ENCODE data around the gene ERC1.

ERC1 gene

GRCh38 chr12:1439201-1439600 is 448.2 kb downstream of the ERC1 start:
- DNase-seq (ENCODE audit: low read depth) = no peak
- no peak overlapping the region for H3K4me3 ChIP-seq (ENCODE audit: low read depth, low read length)

- DNase-seq (ENCODE audit: low read depth) = no peak
- H3K4me3 ChIP-seq (ENCODE audit: low read depth, low read length) = no peak overlapping the region
Observed at GRCh38 chr12:1439687-1440086, 448.7 kb downstream of the ERC1 start.

- peak; percentile 82 for DNase-seq (ENCODE audit: low read depth)
- peak overlapping the region; percentile 29 for H3K4me3 ChIP-seq (ENCODE audit: low read depth, low read length)
Observed at GRCh38 chr12:1443421-1444141, 452.6 kb downstream of the ERC1 start.

GRCh38 chr12:1444142-1444516 is 453.1 kb downstream of the ERC1 start:
- peak overlapping the region; percentile 29 for H3K4me3 ChIP-seq (ENCODE audit: low read depth, low read length)
- DNase-seq (ENCODE audit: low read depth) = no peak

GRCh38 chr12:1445807-1446206 is 454.8 kb downstream of the ERC1 start:
- DNase-seq (ENCODE audit: low read depth) = no peak
- no peak overlapping the region for H3K4me3 ChIP-seq (ENCODE audit: low read depth, low read length)

- DNase-seq (ENCODE audit: low read depth) = no peak
- no peak overlapping the region for H3K4me3 ChIP-seq (ENCODE audit: low read depth, low read length)
Observed at GRCh38 chr12:1448336-1448735, 457.3 kb downstream of the ERC1 start.

DNA sequence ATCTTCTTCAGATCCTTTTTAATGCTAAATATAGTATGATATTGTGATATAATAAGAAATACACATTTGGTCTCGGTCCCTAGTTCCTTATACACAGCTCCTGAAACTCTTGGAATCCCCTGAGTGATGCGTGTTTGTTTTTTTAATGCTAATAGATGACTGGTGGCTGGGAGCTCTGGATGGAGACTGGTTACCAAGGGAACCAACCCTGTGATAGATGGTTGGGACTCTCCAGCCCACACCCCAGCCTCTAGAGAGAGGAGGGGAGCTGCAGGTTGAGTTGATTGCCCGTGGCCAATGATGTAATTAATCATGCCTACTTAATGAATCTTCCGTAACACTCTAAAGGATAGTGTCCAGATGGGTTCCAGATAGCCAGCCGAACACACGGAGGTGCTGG is 462.8 kb downstream of the ERC1 start:
- no peak for DNase-seq (ENCODE audit: low read depth)
- H3K4me3 ChIP-seq (ENCODE audit: low read depth, low read length) = no peak overlapping the region

- H3K4me3 ChIP-seq (ENCODE audit: low read depth, low read length) = no peak overlapping the region
- no peak for DNase-seq (ENCODE audit: low read depth)
Observed at GRCh38 chr12:1456885-1457284, 465.9 kb downstream of the ERC1 start.

GRCh38 chr12:1457901-1458300 is 466.9 kb downstream of the ERC1 start:
- DNase-seq (ENCODE audit: low read depth) = peak; percentile 47
- H3K4me3 ChIP-seq (ENCODE audit: low read depth, low read length) = no peak overlapping the region

- H3K4me3 ChIP-seq (ENCODE audit: low read depth, low read length) = no peak overlapping the region
- DNase-seq (ENCODE audit: low read depth) = no peak
Observed at GRCh38 chr12:1459339-1459738, 468.3 kb downstream of the ERC1 start.

GRCh38 chr12:1463073-1463905 is 472.3 kb downstream of the ERC1 start:
- no peak for DNase-seq (ENCODE audit: low read depth)
- no peak overlapping the region for H3K4me3 ChIP-seq (ENCODE audit: low read depth, low read length)

- H3K4me3 ChIP-seq (ENCODE audit: low read depth, low read length) = no peak overlapping the region
- no peak for DNase-seq (ENCODE audit: low read depth)
Observed at GRCh38 chr12:1464925-1465324, 473.9 kb downstream of the ERC1 start.

DNA sequence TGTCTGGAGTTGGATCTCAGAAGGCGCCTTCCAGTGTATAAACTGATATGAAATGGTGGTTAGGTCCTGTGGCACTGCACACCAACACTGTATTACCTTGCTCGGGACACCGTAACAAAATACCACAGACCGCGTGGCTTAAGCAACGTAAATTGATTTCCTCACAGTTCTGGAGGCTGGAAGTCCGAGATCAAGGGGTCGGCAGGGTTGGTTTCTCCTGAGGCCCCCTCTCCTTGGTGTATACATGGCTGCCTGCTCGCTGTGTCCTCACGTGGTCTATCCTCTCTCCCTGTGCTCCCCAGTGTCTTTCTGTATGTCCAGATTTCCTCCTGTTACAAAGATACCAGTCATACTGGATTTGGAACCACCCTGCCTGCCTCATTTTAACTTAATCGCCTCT is 475.0 kb downstream of the ERC1 start:
- no peak for DNase-seq (ENCODE audit: low read depth)
- H3K4me3 ChIP-seq (ENCODE audit: low read depth, low read length) = no peak overlapping the region

- peak; percentile 24 for DNase-seq (ENCODE audit: low read depth)
- H3K4me3 ChIP-seq (ENCODE audit: low read depth, low read length) = no peak overlapping the region
Observed at GRCh38 chr12:1466481-1467154, 475.6 kb downstream of the ERC1 start.

GRCh38 chr12:1467710-1468109 is 476.7 kb downstream of the ERC1 start:
- no peak for DNase-seq (ENCODE audit: low read depth)
- H3K4me3 ChIP-seq (ENCODE audit: low read depth, low read length) = no peak overlapping the region

- DNase-seq (ENCODE audit: low read depth) = no peak
- H3K4me3 ChIP-seq (ENCODE audit: low read depth, low read length) = no peak overlapping the region
Observed at GRCh38 chr12:1469070-1469469, 478.0 kb downstream of the ERC1 start.

- no peak overlapping the region for H3K4me3 ChIP-seq (ENCODE audit: low read depth, low read length)
- DNase-seq (ENCODE audit: low read depth) = no peak
Observed at GRCh38 chr12:1470051-1470450, 479.0 kb downstream of the ERC1 start.

- no peak for DNase-seq (ENCODE audit: low read depth)
- no peak overlapping the region for H3K4me3 ChIP-seq (ENCODE audit: low read depth, low read length)
Observed at GRCh38 chr12:1471224-1471623, 480.2 kb downstream of the ERC1 start.

DNA sequence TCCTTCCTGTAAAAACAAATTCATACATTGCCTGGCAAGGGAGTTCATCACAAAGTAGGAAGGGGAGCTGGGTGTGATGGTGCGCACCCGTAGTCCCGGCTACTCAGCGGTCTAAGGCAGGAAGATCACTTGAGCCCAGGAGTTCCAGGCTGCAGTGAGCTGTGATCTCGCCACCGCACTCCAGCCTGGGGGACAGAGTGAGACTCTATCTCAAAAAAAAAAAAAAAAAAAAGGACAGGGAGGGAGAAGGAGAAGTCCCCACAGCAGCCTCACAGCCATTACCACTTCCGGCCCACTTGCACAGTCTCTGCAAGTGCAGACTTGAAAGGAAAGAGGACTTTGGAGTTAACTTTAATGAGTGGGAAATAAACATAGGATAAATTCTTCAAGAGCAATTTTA is 482.4 kb downstream of the ERC1 start:
- H3K4me3 ChIP-seq (ENCODE audit: low read depth, low read length) = no peak overlapping the region
- no peak for DNase-seq (ENCODE audit: low read depth)

- H3K4me3 ChIP-seq (ENCODE audit: low read depth, low read length) = peak overlapping the region; percentile 21
- DNase-seq (ENCODE audit: low read depth) = peak; percentile 96
Observed at GRCh38 chr12:1474041-1474573, 483.1 kb downstream of the ERC1 start.

Measured in skeletal muscle cell (primary cell).